H9 (cell line): Measurements from ENCODE around the gene NYAP1. TPM values are rescaled to one million over a fixed set of nuclear protein-coding genes. Genes with fewer than 3 reads are reported as not detected.
A peak's percentile ranks its signal among the peaks of the same experiment; 100 is the strongest.

ENCODE experiments used
- DNase-seq: peaks from one replicate; pipeline ENCODE4 v3.0.0-alpha.2; 2017
- H2AFZ ChIP-seq: one replicate; pipeline ENCODE4 v1.6.1; 2013; ENCODE audit warnings: mild to moderate bottlenecking, low read length, control low read depth, moderate library complexity
- H2AK5ac ChIP-seq: 2 replicates; pipeline ENCODE4 v1.6.1; 2013; ENCODE audit warnings: low read length, control low read depth, mixed read lengths; ENCODE audit not compliant: insufficient read length
- H2BK120ac ChIP-seq: one replicate; pipeline ENCODE4 v1.6.1; 2013; ENCODE audit warnings: low read depth, mild to moderate bottlenecking, low read length, control low read depth, inconsistent platforms; ENCODE audit not compliant: poor library complexity, severe bottlenecking
- H2BK12ac ChIP-seq: 2 replicates; pipeline ENCODE4 v1.6.1; 2013; ENCODE audit warnings: low read length, control low read depth, mixed read lengths, low read depth; ENCODE audit not compliant: insufficient read length
- H2BK15ac ChIP-seq: 2 replicates; pipeline ENCODE4 v1.6.1; 2013; ENCODE audit warnings: low read depth, low read length, control low read depth
- H2BK20ac ChIP-seq: one replicate; pipeline ENCODE4 v1.6.1; 2013; ENCODE audit warnings: low read depth, mild to moderate bottlenecking, low read length, control low read depth, inconsistent platforms; ENCODE audit not compliant: poor library complexity, severe bottlenecking
- H2BK5ac ChIP-seq: 2 replicates; pipeline ENCODE4 v1.6.1; 2013; ENCODE audit warnings: low read length, control low read depth, mixed read lengths; ENCODE audit not compliant: insufficient read length
- H3K14ac ChIP-seq: 2 replicates; pipeline ENCODE4 v1.6.1; 2013; ENCODE audit warnings: low read length, control low read depth; ENCODE audit not compliant: insufficient read depth
- H3K18ac ChIP-seq: 2 replicates; pipeline ENCODE4 v1.6.1; 2013; ENCODE audit warnings: low read depth, mild to moderate bottlenecking, mixed read lengths, low read length, control low read depth; ENCODE audit not compliant: insufficient read length
- H3K23ac ChIP-seq: 2 replicates; pipeline ENCODE4 v1.6.1; 2013; ENCODE audit warnings: low read length, control low read depth, mixed read lengths, low read depth; ENCODE audit not compliant: insufficient read length
- H3K23me2 ChIP-seq: 2 replicates; pipeline ENCODE4 v1.6.1; 2013; ENCODE audit warnings: low read depth, mild to moderate bottlenecking, mixed read lengths, low read length, control low read depth; ENCODE audit not compliant: insufficient read length, poor library complexity, severe bottlenecking
- H3K27ac ChIP-seq: 2 replicates; pipeline ENCODE4 v1.5.1; 2013; ENCODE audit warnings: low read length, control low read depth, mixed read lengths, low read depth; ENCODE audit not compliant: insufficient read length
- H3K27me3 ChIP-seq: 2 replicates; pipeline ENCODE4 v1.6.1; 2013; ENCODE audit warnings: low read length, control low read depth, inconsistent platforms; ENCODE audit not compliant: insufficient read depth
- H3K4ac ChIP-seq: 2 replicates; pipeline ENCODE4 v1.6.1; 2013; ENCODE audit warnings: low read depth, mild to moderate bottlenecking, control low read depth, inconsistent platforms, low read length, moderate library complexity
- H3K4me1 ChIP-seq: 2 replicates; pipeline ENCODE4 v1.6.1; 2013; ENCODE audit warnings: low read length, control low read depth, inconsistent platforms; ENCODE audit not compliant: insufficient read depth
- H3K4me2 ChIP-seq: 2 replicates; pipeline ENCODE4 v1.6.1; 2013; ENCODE audit warnings: low read length, control low read depth, mixed read lengths; ENCODE audit not compliant: insufficient read length, insufficient read depth
- H3K56ac ChIP-seq: 2 replicates; pipeline ENCODE4 v1.6.1; 2013; ENCODE audit warnings: low read depth, mild to moderate bottlenecking, mixed read lengths, low read length, control low read depth; ENCODE audit not compliant: insufficient read length
- H3K79me1 ChIP-seq: 2 replicates; pipeline ENCODE4 v1.6.1; 2013; ENCODE audit warnings: low read depth, mild to moderate bottlenecking, moderate library complexity, low read length, control low read depth, inconsistent platforms; ENCODE audit not compliant: insufficient read depth, poor library complexity, severe bottlenecking
- H3K79me2 ChIP-seq: 2 replicates; pipeline ENCODE4 v1.6.1; 2013; ENCODE audit warnings: low read length, control low read depth, inconsistent platforms; ENCODE audit not compliant: insufficient read depth
- H3K9ac ChIP-seq: 2 replicates; pipeline ENCODE4 v1.6.1; 2013; ENCODE audit warnings: low read length, control low read depth, mixed read lengths; ENCODE audit not compliant: insufficient read length; ENCODE audit errors: extremely low read depth
- H3K9me3 ChIP-seq: one replicate; pipeline ENCODE4 v1.6.1; 2013; ENCODE audit warnings: low read depth, low read length, inconsistent platforms; ENCODE audit not compliant: control insufficient read depth
- H3T11ph ChIP-seq: one replicate; pipeline ENCODE4 v1.6.1; 2013; ENCODE audit warnings: mild to moderate bottlenecking, low read length, control low read depth, inconsistent platforms
- H4K20me1 ChIP-seq: one replicate; pipeline ENCODE4 v1.6.1; 2013; ENCODE audit not compliant: control insufficient read depth, insufficient read length, insufficient read depth
- H4K5ac ChIP-seq: 2 replicates; pipeline ENCODE4 v1.6.1; 2013; ENCODE audit warnings: low read depth, mild to moderate bottlenecking, mixed read lengths, low read length, control low read depth; ENCODE audit not compliant: insufficient read length
- H4K8ac ChIP-seq: replicated peaks from 2 replicates; pipeline ENCODE4 v1.6.1; 2013; ENCODE audit warnings: low read length, control low read depth, mixed read lengths, low read depth; ENCODE audit not compliant: insufficient read length
- H4K91ac ChIP-seq: 2 replicates; pipeline ENCODE4 v1.6.1; 2013; ENCODE audit warnings: low read depth, mild to moderate bottlenecking, moderate library complexity, mixed read lengths, low read length, control low read depth; ENCODE audit not compliant: insufficient read length
- H3K27ac Mint-ChIP-seq, 3 experiments: 2 replicates in 2 of 3; 3 replicates in 1 of 3; pipeline ENCODE4 v1.8.0; 2020 to 2021; ENCODE audit warnings: mixed read lengths in 3 of 3, mild to moderate bottlenecking in 1 of 3, moderate library complexity in 1 of 3
- H3K27me3 Mint-ChIP-seq: 2 replicates; pipeline ENCODE4 v1.8.0; 2021; ENCODE audit warnings: low read depth, mild to moderate bottlenecking, moderate library complexity, mixed read lengths
- H3K36me3 Mint-ChIP-seq, 3 experiments: 2 replicates in 2 of 3; 3 replicates in 1 of 3; pipeline ENCODE4 v1.8.0; 2020 to 2021; ENCODE audit warnings: low read depth in 3 of 3, mixed read lengths in 3 of 3; ENCODE audit not compliant: insufficient read depth in 1 of 3
- H3K4me1 Mint-ChIP-seq, 2 experiments: 2 replicates each; pipeline ENCODE4 v1.8.0; 2020; ENCODE audit warnings: mixed read lengths in 2 of 2
- H3K4me3 Mint-ChIP-seq, 2 experiments: 2 replicates in 1 of 2; 3 replicates in 1 of 2; pipeline ENCODE4 v1.8.0; 2020 to 2021; ENCODE audit warnings: mild to moderate bottlenecking in 2 of 2, mixed read lengths in 2 of 2, moderate library complexity in 1 of 2
- H3K9me3 Mint-ChIP-seq, 2 experiments: 2 replicates in 1 of 2; 3 replicates in 1 of 2; pipeline ENCODE4 v1.8.0; 2020; ENCODE audit warnings: mild to moderate bottlenecking in 2 of 2, mixed read lengths in 2 of 2, moderate library complexity in 1 of 2
- WGBS: extraction: QIAGEN DNeasy Blood & Tissue Kit; methylation state at CpG from one replicate; pipeline ENCODE4 v1.1.7; 2013; ENCODE audit warnings: missing lambda C conversion rate, low lambda C conversion rate, mixed read lengths; ENCODE audit not compliant: insufficient read length; ENCODE audit errors: extremely low coverage; 5-methylcytosine and 5-hydroxymethylcytosine counted together
- total RNA-seq: library from RNA; stranded (reverse); gene quantifications from 2 replicates; pipeline ENCODE4 v1.2.1, GENCODE V29; 2021
- TF ChIP-seq, protein P1 (sequence below): fragments of 200-600 bp; sonication (generic); conservative IDR thresholded peaks from 3 replicates; pipeline ENCODE4 v1.8.0; 2021; ENCODE audit warnings: antibody characterized with exemption, mild to moderate bottlenecking

NYAP1 gene
- total RNA-seq, 1 experiment from 2014 or later, result 3.2 TPM

DNA sequence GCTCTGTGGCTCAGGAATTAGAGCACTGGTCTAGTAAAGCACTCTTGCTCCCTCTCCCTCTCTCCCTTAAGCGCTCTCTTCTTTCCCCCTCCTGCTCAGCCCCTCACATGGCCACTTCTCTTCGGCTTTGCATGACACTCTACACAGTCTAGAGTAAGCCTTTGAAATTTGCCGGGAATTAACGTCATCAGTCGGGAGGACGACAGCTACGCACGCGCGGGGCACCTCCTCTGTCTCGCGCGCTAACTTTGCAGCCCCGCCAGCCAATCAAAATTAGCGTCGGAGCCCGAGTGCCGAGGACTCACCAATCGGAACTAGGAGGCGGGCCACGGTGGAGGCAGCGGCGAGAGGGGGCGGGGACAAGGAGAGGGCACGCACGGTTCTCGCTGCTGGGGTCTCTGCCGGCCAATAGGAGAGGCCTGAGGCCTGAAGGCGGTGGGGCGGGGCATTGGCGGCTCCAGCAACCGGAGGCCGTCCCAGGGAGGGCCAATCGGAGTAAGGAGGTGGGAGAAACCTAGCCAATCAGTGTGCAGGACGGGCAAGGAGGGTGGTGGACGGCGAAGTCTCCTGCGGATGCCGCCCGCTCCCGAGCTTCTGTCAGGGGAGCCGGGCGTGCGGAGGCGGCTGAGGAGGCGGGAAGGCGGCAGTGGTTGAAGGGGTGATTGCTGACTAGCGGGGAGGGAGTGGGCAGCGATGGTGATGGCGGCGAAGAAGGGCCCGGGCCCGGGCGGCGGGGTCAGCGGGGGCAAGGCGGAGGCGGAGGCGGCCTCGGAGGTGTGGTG is 55.1 kb downstream of the NYAP1 start, which contains the start of gene AGFG2:
Gene AGFG2 (plus strand): TSS at position 550 of the 782 bp plus-strand sequence. CDS start 144 bp downstream, at position 694.
- Histone ChIP-seq H3K27me3 (no peaks in the 10 kb centered on the region; the same call in 1 of the 2 replicates), H2BK120ac (no peak within 1 kb of the TSS), H4K5ac (no peak within 1 kb of the TSS), H3K4me1 (peaks cover 3% of the 10 kb centered on the region; the same call in 1 of the 2 replicates), H2BK5ac (no peak within 1 kb of the TSS), H3K56ac (no peak within 1 kb of the TSS), H3K79me1 (no peaks in the 10 kb centered on the region), H2BK12ac (no peak within 1 kb of the TSS), H3K9ac (peak within 1 kb of the TSS; percentile 65), H3K79me2 (no peaks in the 10 kb centered on the region), H2BK15ac (no peak within 1 kb of the TSS), H3K27ac (no peak within 1 kb of the TSS), H4K91ac (no peak within 1 kb of the TSS), H3K14ac (no peak within 1 kb of the TSS), H4K8ac (no peak within 1 kb of the TSS), H3T11ph (no peak within 1 kb of the TSS), H3K4ac (no peak within 1 kb of the TSS), H3K23me2 (peaks cover 11% of the 10 kb centered on the region), H3K18ac (no peak within 1 kb of the TSS), H2BK20ac (no peak within 1 kb of the TSS), H3K4me2 (peak within 1 kb of the TSS; percentile 96), H2AFZ (peak within 1 kb of the TSS; percentile 1), H4K20me1 (no peaks in the 10 kb centered on the region), H3K9me3 (no peaks in the 10 kb centered on the region), H2AK5ac (no peak within 1 kb of the TSS), H3K23ac (no peak within 1 kb of the TSS)
- TF ChIP-seq, protein P1, sequence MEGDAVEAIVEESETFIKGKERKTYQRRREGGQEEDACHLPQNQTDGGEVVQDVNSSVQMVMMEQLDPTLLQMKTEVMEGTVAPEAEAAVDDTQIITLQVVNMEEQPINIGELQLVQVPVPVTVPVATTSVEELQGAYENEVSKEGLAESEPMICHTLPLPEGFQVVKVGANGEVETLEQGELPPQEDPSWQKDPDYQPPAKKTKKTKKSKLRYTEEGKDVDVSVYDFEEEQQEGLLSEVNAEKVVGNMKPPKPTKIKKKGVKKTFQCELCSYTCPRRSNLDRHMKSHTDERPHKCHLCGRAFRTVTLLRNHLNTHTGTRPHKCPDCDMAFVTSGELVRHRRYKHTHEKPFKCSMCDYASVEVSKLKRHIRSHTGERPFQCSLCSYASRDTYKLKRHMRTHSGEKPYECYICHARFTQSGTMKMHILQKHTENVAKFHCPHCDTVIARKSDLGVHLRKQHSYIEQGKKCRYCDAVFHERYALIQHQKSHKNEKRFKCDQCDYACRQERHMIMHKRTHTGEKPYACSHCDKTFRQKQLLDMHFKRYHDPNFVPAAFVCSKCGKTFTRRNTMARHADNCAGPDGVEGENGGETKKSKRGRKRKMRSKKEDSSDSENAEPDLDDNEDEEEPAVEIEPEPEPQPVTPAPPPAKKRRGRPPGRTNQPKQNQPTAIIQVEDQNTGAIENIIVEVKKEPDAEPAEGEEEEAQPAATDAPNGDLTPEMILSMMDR, result no peak
- peak; percentile 100 for DNase-seq
- no peaks in the 10 kb centered on the region for H3K36me3 Mint-ChIP-seq
- peak within 1 kb of the TSS; percentile 79 to 88 for H3K4me3 Mint-ChIP-seq
- WGBS, result no CpG with 5 or more reads among the region's 60 CpGs
- peaks cover 39 to 45% of the 10 kb centered on the region in 2 experiments for H3K4me1 Mint-ChIP-seq
- peaks cover 24% of the 10 kb centered on the region for H3K27me3 Mint-ChIP-seq
- H3K9me3 Mint-ChIP-seq, result no peaks in the 10 kb centered on the region; a peak in 1 of 5 replicates
- H3K27ac Mint-ChIP-seq, result peak within 1 kb of the TSS; percentile 19 to 85 (median 50); a peak in 4 of 7 replicates
